Loucy (cell line): ENCODE results near the gene AKAP9.

Experiments used
- CTCF ChIP-seq: fragments of 200-600 bp; sonication (generic); conservative IDR thresholded peaks from 2 replicates; pipeline ENCODE4 v1.5.1; 2014; ENCODE audit warnings: mild to moderate bottlenecking, antibody characterized with exemption, low read length
- EZH2phosphoT487 ChIP-seq: fragments of 200-600 bp; IDR thresholded peaks from 2 replicates; pipeline ENCODE4 v1.6.1; 2018; ENCODE audit warnings: antibody characterized with exemption, mild to moderate bottlenecking, moderate library complexity, borderline replicate concordance

GRCh38 chr7:91995391-91996105 is 54.9 kb downstream of the AKAP9 start:
- no peak for TF ChIP-seq CTCF
- no peak for TF ChIP-seq EZH2phosphoT487
